Measurements from ENCODE around the gene RGS3.

- TF ChIP-seq PBX3 (CRISPR knock-in tag; IDR thresholded peaks at IDR 0.05) (no peak), CTCF (tag by site-specific recombination; IDR thresholded peaks at IDR 0.05) (no peak), ZNF626 (tag by site-specific recombination; IDR thresholded peaks at IDR 0.05) (no peak), REST (tag by site-specific recombination; IDR thresholded peaks at IDR 0.05) (no peak), PATZ1 (tag by site-specific recombination; IDR thresholded peaks at IDR 0.05) (no peak), ZEB2 (tag by site-specific recombination; IDR thresholded peaks at IDR 0.05) (no peak), ZNF777 (tag by site-specific recombination; IDR thresholded peaks at IDR 0.05; ENCODE audit: borderline replicate concordance) (no peak), ZBTB8A (tag by site-specific recombination; IDR thresholded peaks at IDR 0.05) (no peak), ZBTB20 (tag by site-specific recombination; IDR thresholded peaks at IDR 0.05) (no peak), ZNF658 (tag by site-specific recombination; IDR thresholded peaks at IDR 0.05) (no peak), ZNF2 (tag by site-specific recombination; IDR thresholded peaks at IDR 0.05) (no peak)
Measured at GRCh38 chr9:113630386-113631136, 167.0 kb downstream of the RGS3 start.

All from HEK293 (cell line).